HPDE6-E6E7 (cell line): ENCODE results near the gene AGPAT1.
"Not testable (repeated sequence)": the region's sequence is repeated elsewhere in the genome, so short reads cannot be mapped to it uniquely, and the experiment has no call there.

Experiments used
- DNase-seq: peaks from one replicate; pipeline ENCODE4 v3.0.0; 2011; ENCODE audit warnings: missing footprints; ENCODE audit errors: extremely low spot score

The AGPAT1 gene, protein sequence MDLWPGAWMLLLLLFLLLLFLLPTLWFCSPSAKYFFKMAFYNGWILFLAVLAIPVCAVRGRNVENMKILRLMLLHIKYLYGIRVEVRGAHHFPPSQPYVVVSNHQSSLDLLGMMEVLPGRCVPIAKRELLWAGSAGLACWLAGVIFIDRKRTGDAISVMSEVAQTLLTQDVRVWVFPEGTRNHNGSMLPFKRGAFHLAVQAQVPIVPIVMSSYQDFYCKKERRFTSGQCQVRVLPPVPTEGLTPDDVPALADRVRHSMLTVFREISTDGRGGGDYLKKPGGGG

GRCh38 chr6:32175711-32176475 lies at the start of gene AGPAT1:
TSS of gene AGPAT1 (minus strand) at chr6:32176084. CDS start at chr6:32171496, 4,588 bp downstream.
- DNase-seq, result peak; percentile 97

- no peak for DNase-seq
Observed at GRCh38 chr6:32224696-32225095, 48.8 kb upstream of the AGPAT1 start.

- DNase-seq, result no peak
Observed at GRCh38 chr6:32223258-32224235, 47.7 kb upstream of the AGPAT1 start, which contains the start of gene NOTCH4. TSS of gene NOTCH4 (minus strand) at chr6:32224067. CDS start at chr6:32223928, 139 bp downstream.

DNA sequence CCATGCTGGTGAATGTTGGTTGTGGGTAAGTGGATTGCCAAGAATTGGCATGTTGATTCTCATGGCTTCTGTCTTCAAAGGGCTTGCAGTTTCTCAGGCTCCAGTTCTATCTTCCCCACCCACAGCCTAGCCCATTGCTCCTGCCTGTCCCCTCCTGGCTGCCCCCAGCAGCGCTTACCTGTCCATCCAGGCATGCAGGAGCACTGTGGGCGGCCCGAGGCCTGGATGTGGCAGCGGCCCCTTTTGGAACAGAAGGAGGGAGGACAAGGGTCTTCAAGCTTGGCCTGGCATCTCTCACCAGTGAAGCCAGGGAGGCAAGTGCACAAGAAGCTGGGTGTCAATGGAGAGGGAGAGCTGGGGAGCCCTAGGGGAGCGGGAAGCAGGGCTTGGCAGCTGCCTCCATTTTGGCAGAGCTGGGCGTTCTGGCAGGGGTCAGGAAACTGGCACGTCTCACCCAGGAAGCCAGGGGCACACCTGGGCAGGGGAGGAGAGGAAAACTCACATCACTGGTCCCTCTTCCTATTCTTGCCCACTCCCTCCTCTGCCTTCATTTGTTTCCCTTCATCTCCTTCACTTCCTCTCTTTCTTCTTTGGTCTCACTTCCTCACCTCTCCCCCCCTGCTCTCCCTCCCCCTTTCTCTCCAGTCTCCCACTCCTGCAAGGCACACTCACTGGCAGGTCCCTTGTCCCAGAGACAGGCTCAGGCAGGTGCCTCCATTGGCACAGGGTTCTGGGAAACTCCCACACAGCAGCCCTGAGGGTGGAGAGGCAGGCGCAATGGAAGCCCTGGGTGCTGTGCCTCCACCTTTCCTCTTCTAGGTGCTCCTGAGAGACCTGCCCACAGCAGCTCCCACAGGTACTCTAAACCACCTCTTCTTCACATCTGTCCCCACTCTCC lies 46.7 kb upstream of the AGPAT1 start:
- DNase-seq, result no peak

DNA sequence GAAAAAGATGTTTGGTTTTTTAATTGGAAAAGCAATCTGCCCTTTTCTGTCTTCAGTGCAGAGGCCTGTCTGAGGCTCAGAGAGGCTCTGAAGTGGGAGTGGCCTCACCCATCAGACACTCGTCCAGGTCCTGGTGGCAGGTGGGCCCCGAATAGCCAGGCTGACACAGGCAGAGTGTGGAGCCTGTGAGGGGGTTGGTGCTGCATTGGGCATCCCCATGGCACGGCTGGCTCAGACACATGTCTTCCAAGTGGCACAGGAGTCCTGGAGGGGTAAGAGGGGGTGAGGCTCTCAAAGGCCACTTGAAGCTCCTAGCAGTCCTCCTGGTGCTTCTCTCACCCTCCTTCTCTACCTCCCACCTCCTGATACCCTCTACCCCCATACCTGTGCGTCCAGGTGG lies 44.1 kb upstream of the AGPAT1 start:
- DNase-seq, result no peak

- no peak for DNase-seq
Observed at GRCh38 chr6:32218167-32218566, 42.3 kb upstream of the AGPAT1 start.

GRCh38 chr6:32216998-32217397 lies 41.1 kb upstream of the AGPAT1 start:
- no peak for DNase-seq

DNA sequence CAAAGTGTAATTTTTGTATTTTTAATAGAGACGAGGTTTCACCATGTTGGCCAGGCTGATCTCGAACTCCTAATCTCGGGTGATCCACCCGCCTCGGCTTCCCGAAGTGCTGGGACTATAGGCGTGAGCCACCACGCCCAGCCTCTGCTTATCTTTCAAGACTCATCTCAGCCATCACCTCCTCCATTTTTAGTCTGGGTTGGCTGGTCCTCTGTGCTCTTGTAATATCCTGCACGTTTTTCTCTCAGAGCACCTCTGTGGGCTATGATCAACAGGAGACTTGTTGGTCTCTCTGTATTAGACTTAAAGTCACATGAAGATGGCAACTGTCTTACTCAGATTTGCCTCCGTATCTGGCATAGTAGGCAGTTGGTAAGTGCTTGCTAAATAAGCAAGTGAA lies 40.4 kb upstream of the AGPAT1 start:
- no peak for DNase-seq

GRCh38 chr6:32215617-32216016 lies 39.7 kb upstream of the AGPAT1 start:
- DNase-seq, result no peak

GRCh38 chr6:32214126-32214525 lies 38.2 kb upstream of the AGPAT1 start:
- no peak for DNase-seq

DNA sequence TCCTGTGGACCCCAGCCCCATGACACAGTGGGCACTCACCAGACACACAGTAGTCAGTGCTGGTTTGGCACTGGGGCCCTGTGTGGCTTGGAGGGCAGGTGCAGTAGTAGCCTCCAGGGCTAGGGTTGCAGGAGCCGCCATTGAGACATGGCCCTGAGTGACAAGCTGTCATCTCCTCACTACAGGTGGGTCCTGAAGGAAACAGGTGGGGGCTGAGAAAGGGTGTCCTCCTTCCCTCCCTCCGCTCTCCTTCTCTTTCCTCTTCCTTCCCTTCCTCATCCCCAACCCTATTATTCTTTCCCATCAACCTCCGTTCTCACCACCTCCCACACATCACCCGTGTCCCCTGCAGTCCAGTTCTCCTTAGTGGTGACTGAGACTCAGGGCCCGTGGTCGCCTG lies 37.8 kb upstream of the AGPAT1 start:
- DNase-seq, result no peak

DNA sequence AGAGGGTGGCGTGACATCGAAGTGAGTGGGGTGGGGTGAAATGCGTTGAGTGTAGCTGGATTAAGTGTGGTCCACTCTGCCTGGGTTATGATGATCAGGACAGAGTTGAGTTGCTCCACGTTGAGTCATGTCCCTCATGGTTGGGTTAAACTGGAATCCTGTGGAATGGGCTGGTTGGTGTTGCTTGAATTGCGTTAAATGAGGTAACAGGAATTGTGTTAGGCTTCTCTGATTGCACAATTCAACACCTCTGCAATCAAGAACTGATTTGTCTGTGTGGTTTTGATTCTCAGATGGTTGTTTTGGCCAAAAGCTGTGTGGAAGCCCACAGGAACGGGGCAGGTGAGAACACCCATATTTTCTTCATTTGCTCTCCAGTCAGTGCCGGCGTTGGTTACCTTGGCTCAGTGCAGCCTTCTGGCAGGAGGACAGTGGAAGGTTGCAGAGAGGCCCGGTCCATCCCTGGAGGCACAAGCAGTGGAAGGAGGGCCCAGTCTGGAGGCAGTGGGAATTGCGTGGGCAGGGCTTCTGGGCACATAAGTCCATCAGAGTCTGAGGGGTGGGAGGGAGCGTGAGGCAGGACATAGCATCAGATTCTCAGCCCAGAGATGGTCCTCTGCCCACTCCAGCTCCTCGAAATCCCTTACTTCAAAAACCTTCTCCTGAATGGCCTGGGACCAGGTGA lies 36.3 kb upstream of the AGPAT1 start:
- DNase-seq, result no peak

DNA sequence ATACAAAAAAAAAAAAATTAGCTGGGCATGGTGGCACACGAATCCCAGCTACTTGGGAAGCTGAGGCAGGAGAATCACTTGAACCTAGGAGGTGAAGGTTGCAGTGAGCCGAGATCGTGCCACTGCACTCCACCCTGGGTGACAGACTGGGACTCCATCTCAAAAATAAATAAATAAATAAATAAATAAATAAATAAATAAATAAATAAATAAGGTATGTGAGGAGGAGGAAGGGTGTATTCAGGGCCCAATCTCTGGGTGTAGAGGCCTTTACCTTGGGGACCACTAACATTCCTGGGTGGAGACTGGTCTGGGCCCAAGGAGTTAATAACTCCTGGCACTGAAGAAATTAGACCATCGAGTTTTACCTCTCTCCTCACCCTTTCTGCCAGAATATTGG lies 35.5 kb upstream of the AGPAT1 start:
- not testable (repeated sequence) for DNase-seq

- DNase-seq, result no peak
Observed at GRCh38 chr6:32210191-32210601, 34.3 kb upstream of the AGPAT1 start.

- DNase-seq, result no peak
Observed at GRCh38 chr6:32208996-32209395, 33.1 kb upstream of the AGPAT1 start.

- no peak for DNase-seq
Observed at GRCh38 chr6:32204268-32204715, 28.4 kb upstream of the AGPAT1 start.

DNA sequence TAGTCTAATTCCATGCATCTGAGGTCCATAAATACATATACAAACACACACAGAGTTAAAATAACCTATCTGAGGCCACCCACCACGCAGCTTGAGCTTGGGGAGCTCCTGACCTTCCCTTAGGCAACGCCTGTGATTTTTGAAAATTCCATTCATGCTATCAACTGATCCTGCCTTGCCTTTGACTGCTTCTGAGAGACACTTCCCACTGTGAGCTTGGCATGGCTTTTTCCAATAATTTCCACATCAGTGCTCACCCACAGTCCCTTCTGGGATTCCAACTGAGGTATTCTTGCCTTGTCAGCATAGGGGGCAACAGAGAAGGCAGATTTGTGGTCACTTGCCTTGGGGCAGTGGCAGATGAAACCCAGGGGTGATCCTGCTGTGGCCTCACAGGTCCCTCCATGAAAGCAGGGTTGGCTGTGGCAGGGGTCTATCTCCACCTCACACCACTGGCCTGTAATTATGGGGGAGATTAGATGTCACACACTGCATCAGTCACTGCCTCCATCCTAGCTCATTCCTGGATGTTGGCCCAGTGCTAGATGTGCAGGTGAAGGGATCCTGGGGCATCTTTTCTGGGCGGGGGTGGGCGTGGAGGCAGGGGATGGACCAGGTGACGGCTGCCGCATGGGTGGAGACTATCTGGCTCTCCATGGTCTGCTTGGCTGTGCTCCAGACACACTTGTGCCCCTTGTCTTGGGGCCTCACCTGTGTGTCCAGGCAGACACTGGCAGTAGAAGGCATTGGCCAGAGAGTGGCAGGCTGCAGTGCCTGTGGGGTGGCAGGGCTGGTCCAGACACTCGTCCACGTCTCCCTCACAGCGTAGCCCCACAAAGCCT lies 27.8 kb upstream of the AGPAT1 start:
- no peak for DNase-seq

DNA sequence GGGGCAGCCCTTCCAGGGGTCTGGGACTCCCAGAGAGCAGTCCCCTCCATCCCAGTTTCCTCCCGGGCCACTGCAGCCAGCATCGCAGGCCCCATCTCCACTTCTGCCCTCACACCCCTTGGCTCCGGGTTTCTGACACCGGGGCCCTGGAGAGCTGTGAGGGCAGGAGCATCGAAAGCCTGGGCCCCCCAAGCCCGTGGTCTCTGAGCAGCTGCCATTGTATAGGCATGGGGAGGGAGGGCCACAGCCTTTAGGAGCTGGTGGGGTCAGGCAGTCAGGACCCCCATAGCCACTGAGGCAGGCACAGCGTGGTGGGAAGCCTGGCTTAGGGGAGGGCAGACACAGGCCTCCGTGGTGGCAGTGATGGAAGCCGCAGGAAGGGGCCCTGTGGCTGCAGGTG lies 26.3 kb upstream of the AGPAT1 start:
- no peak for DNase-seq

- no peak for DNase-seq
Observed at GRCh38 chr6:32200711-32201475, 25.0 kb upstream of the AGPAT1 start.
